Loucy (cell line): ENCODE data around the gene APRT.

Experiments used
- EZH2phosphoT487 ChIP-seq: fragments of 200-600 bp; IDR thresholded peaks from 2 replicates; pipeline ENCODE4 v1.6.1; 2018; ENCODE audit warnings: antibody characterized with exemption, mild to moderate bottlenecking, moderate library complexity, borderline replicate concordance
- TF ChIP-seq, protein P1 (sequence below): fragments of 200-600 bp; sonication (generic); conservative IDR thresholded peaks from 2 replicates; pipeline ENCODE4 v1.5.1; 2014; ENCODE audit warnings: mild to moderate bottlenecking, antibody characterized with exemption, low read length

DNA sequence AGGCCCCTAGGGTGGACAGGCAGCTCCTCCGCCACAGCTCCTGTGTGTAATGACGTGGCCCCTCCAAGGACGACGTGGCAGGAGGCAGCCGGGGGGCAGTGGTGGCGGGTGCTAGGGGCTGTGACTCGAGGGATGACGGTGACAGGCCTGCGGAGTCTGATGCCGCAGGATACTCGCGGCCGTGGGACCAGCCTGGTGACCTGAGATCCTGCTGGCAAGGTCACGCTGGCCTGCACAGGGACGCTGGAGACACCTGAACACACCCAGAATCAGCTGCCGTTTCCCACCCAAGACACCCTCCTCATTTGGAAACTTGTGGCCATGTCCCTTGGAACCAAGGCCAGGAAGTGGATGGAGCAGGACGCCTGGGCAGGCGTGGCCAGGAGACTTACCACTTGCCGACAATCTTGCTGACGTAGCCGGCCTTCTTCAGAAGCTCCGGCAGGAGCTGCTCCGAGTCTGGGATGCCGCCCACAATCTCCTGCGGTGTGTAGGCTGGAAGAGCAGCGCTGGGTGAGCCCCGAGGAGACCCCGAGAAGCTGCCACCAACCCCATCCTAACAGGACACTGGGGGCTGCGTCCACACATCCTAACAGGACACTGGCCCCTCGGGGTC lies 29.0 kb upstream of the APRT start:
- TF ChIP-seq, protein P1, sequence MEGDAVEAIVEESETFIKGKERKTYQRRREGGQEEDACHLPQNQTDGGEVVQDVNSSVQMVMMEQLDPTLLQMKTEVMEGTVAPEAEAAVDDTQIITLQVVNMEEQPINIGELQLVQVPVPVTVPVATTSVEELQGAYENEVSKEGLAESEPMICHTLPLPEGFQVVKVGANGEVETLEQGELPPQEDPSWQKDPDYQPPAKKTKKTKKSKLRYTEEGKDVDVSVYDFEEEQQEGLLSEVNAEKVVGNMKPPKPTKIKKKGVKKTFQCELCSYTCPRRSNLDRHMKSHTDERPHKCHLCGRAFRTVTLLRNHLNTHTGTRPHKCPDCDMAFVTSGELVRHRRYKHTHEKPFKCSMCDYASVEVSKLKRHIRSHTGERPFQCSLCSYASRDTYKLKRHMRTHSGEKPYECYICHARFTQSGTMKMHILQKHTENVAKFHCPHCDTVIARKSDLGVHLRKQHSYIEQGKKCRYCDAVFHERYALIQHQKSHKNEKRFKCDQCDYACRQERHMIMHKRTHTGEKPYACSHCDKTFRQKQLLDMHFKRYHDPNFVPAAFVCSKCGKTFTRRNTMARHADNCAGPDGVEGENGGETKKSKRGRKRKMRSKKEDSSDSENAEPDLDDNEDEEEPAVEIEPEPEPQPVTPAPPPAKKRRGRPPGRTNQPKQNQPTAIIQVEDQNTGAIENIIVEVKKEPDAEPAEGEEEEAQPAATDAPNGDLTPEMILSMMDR, result no peak
- no peak for TF ChIP-seq EZH2phosphoT487
